Activated B cell treated with CpG ODN at 0.5 μM for 24 hours (primary cell): ENCODE results near the gene SNAP29. TPM values are rescaled to one million over a fixed set of nuclear protein-coding genes. Genes with fewer than 3 reads are reported as not detected.

Experiments
- ATAC-seq: fragments of 200-7000 bp; cut with Tn5 transposase; one replicate; pipeline ENCODE4 v1.10.0; 2021; ENCODE audit warnings: low read depth, mild to moderate bottlenecking, moderate library complexity
- CTCF ChIA-PET: fragments of 350-600 bp; sonication (Branson Sonifier 250); formaldehyde crosslinking; loops from one replicate; lab custom pipeline; 2021; ENCODE audit warnings: antibody characterized with exemption; lab: Charles Lee
- POLR2A ChIA-PET: fragments of 350-600 bp; sonication (Branson Sonifier 250); formaldehyde crosslinking; loops from one replicate; lab custom pipeline; 2021; ENCODE audit warnings: antibody characterized with exemption; lab: Charles Lee
- DNase-seq: peaks from one replicate; pipeline ENCODE4 v3.0.0; 2022
- H3K27ac Mint-ChIP-seq: one replicate; pipeline ENCODE4 v1.8.0; 2020; ENCODE audit warnings: mixed read lengths
- H3K27me3 Mint-ChIP-seq: one replicate; pipeline ENCODE4 v1.8.0; 2021; ENCODE audit warnings: mixed read lengths
- H3K36me3 Mint-ChIP-seq: one replicate; pipeline ENCODE4 v1.8.0; 2021; ENCODE audit warnings: low read depth, mixed read lengths
- H3K4me1 Mint-ChIP-seq: one replicate; pipeline ENCODE4 v1.8.0; 2021; ENCODE audit warnings: mixed read lengths
- H3K4me3 Mint-ChIP-seq: one replicate; pipeline ENCODE4 v1.8.0; 2020; ENCODE audit warnings: mild to moderate bottlenecking, mixed read lengths
- H3K9me3 Mint-ChIP-seq: one replicate; pipeline ENCODE4 v1.8.0; 2020; ENCODE audit warnings: mixed read lengths
- CTCF ChIP-seq: fragments of 200-600 bp; IDR thresholded peaks from one replicate; pipeline ENCODE4 v1.8.0; 2022; ENCODE audit warnings: antibody characterized with exemption, mild to moderate bottlenecking
- intact Hi-C: fragments of 100-400 bp; cut with micrococcal nuclease; formaldehyde crosslinking; loops from one replicate; pipeline ENCODE4 v1.15.1; 2024
- total RNA-seq: library from RNA; stranded (reverse); gene quantifications from 2 replicates; pipeline ENCODE4 v1.2.3, GENCODE V29; 2022

SNAP29 gene
- total RNA-seq, 1 donor from 2014 or later, result 22.1 TPM

DNA sequence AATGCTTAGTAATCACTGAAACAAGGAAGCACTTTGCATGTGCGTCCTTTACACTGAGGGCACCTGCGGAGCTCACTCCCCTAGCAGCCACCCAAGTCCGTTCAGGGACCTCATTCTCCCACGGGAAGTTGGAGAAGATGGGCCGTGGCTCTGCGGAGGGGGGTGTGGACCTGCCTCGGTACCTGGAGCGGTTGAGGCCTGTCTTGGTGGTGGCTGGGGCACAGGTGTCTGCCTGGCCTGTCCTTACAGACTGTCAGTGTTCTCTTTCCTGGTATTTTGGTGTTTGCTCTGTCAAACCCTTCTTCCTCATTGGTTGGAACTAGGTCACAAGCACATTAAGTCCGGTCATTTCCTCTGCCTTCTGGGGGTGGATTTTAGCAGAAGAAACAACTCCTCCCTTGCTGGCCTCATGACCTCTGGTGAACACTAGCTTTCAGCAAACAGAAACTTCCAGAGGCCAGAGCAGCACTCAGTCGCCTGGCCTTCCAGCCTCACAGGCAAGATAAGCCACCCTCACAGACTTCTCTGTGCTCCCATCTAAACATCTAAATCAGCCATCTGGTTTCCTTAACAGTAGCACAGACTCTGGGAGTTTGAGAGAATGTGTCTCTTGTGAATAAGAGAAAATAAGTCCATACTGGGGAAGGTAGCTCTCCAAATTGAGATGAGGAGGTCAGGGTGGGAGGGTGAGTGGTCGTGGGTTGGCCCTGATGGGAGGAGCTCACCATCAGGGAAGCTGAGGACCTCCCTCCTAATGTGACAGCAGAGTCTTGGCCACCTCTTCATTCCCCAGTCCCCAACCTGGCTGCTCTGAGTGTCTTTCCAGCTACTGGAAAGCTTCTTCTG is 8.6 kb downstream of the SNAP29 start:
- no peak for ATAC-seq
- no peaks in the 10 kb centered on the region for H3K27me3 Mint-ChIP-seq
- no peaks in the 10 kb centered on the region for H3K9me3 Mint-ChIP-seq
- intact Hi-C loops, result no loop called here
- DNase-seq, result no peak
- no peak overlapping the region for H3K27ac Mint-ChIP-seq
- ChIA-PET POLR2A (no interaction called here), CTCF (no interaction called here)
- TF ChIP-seq CTCF, result no peak
- peaks cover 48% of the 10 kb centered on the region for H3K36me3 Mint-ChIP-seq
- H3K4me1 Mint-ChIP-seq, result peaks cover under 1% of the 10 kb centered on the region
- H3K4me3 Mint-ChIP-seq, result no peak overlapping the region

DNA sequence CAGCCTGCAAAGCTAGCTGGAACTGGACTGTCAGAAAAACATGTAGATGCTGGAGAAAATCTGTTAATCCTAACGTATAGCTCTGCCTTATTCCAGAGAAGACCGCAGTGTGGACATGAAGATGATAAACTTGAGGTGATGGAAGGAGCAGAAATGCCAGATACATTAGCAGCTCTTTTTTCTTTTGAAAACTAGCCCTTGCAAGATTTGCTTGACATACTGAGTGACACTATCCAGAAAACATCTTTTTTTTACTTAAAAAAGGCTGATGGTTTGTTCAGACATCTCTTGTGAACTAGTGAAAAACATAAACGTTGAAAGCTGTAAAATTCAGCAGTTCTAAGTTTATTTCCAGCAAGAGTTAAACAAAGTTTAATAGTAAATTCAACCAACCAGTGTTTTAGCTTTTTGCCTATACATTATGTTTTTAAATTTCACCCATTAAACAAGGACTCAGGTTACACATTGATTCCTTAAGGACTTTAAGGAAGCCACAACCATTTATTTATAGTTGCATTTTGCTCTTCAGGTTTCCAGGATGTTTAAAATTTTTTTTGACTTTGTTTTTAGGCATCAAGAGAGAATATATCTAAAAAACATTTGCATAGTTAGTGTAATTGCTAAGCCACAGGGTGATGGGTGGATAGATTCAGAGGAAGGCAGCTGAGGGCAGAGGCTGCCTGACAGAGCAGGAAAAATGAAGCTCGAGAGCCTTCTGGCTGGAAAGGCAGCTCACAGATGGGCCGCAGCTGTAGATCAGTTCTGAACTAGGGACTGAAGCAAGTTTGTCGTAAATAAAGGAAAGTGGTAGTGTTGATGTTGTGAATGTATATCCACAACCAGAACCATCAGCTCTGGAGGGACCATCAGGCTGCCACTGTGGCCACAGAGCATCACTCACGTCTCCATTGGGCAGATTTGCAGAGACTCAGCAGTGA is 9.5 kb downstream of the SNAP29 start:
- ATAC-seq (no peak), DNase-seq (no peak)
- H3K36me3 Mint-ChIP-seq, result peaks cover 48% of the 10 kb centered on the region
- H3K27me3 Mint-ChIP-seq, result no peaks in the 10 kb centered on the region
- no peaks in the 10 kb centered on the region for H3K4me1 Mint-ChIP-seq
- H3K4me3 Mint-ChIP-seq, result no peak overlapping the region
- CTCF ChIA-PET, result no interaction called here
- no peaks in the 10 kb centered on the region for H3K9me3 Mint-ChIP-seq
- POLR2A ChIA-PET, result no interaction called here
- no peak for TF ChIP-seq CTCF
- intact Hi-C loops, result no loop called here
- H3K27ac Mint-ChIP-seq, result no peak overlapping the region

- DNase-seq (no peak), ATAC-seq (no peak)
- H3K36me3 Mint-ChIP-seq, result peaks cover 41% of the 10 kb centered on the region
- TF ChIP-seq CTCF, result no peak
- CTCF ChIA-PET, result no interaction called here
- no peaks in the 10 kb centered on the region for H3K9me3 Mint-ChIP-seq
- H3K27ac Mint-ChIP-seq, result no peak overlapping the region
- H3K4me1 Mint-ChIP-seq, result no peaks in the 10 kb centered on the region
- no peak overlapping the region for H3K4me3 Mint-ChIP-seq
- intact Hi-C loops, result no loop called here
- POLR2A ChIA-PET, result no interaction called here
- no peaks in the 10 kb centered on the region for H3K27me3 Mint-ChIP-seq
Observed at GRCh38 chr22:20869234-20869633, 10.4 kb downstream of the SNAP29 start.

- no peak for TF ChIP-seq CTCF
- no peak for DNase-seq
- Mint-ChIP-seq H3K9me3 (no peaks in the 10 kb centered on the region), H3K4me3 (no peak overlapping the region), H3K36me3 (peaks cover 50% of the 10 kb centered on the region), H3K27me3 (no peaks in the 10 kb centered on the region), H3K4me1 (no peaks in the 10 kb centered on the region), H3K27ac (no peak overlapping the region)
- ChIA-PET POLR2A (interaction anchor here (0.6 kb wide), 1 partner anchor 142 kb away, joined by 3 read pairs; the partner anchor contains the start of gene P2RX6), CTCF (no interaction called here)
- ATAC-seq, result no peak
- intact Hi-C loops, result no loop called here
Observed at GRCh38 chr22:20873214-20873613, 14.4 kb downstream of the SNAP29 start.

DNA sequence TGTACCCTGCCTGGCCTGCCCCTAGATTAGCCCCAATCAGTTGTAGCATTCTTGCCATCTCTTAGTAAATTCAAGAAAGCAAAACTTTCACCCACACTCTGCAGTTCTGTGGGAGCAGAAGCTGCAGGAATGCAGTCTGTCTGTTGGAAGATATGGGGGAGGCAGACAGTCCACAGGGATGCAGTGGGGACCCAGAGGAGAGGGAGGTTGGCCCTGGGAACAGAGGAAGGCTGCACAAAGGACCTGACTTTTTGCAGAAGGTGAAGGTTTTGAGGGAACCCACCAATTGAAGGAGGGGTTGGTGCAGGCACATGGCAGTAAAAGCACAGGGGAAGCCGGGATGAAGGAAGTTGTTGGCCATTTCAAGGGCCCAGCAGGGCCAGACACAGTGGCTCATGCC is 16.5 kb downstream of the SNAP29 start:
- DNase-seq, result no peak
- H3K9me3 Mint-ChIP-seq, result no peaks in the 10 kb centered on the region
- intact Hi-C loops, result no loop called here
- ATAC-seq, result no peak
- no peak overlapping the region for H3K27ac Mint-ChIP-seq
- H3K4me3 Mint-ChIP-seq, result no peak overlapping the region
- H3K36me3 Mint-ChIP-seq, result peaks cover 41% of the 10 kb centered on the region
- CTCF ChIA-PET, result no interaction called here
- POLR2A ChIA-PET, result no interaction called here
- no peaks in the 10 kb centered on the region for H3K4me1 Mint-ChIP-seq
- H3K27me3 Mint-ChIP-seq, result no peaks in the 10 kb centered on the region
- no peak for TF ChIP-seq CTCF
